ENCODE data around the gene DDI2.
A peak's percentile ranks its signal among the peaks of the same experiment; 100 is the strongest.
"Not testable (repeated sequence)": the region's sequence is repeated elsewhere in the genome, so short reads cannot be mapped to it uniquely, and the experiment has no call there.

The DDI2 gene

DNA sequence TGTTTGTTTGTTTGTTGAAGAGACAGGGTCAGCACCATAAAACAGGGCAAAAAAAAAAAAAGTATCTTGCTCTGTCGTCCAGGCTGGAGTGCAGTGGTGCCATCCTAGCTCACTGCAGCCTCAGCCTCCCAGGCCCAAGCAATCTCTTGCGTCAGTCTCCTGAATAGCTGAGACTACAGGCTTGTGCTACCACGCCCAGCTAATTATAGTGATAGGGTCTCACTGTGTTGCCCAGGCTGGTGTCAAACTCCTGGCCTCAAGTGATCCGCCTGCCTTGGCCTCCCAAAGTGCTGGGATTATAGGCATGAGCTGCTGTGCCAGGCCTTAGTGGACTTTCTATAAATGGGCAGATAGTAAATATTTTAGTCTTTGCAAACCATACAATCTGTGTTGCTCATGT, 19.2 kb downstream of the DDI2 start:
- H3K9me3 ChIP-seq, result no peaks in the 10 kb centered on the region
- no peak overlapping the region for H3K27ac ChIP-seq
- H3K4me1 ChIP-seq, result no peaks in the 10 kb centered on the region
- no peak overlapping the region for H3K4me3 ChIP-seq
- H4K20me1 ChIP-seq, result peaks cover 30% of the 10 kb centered on the region
- no peaks in the 10 kb centered on the region for H3K27me3 ChIP-seq
- no peak overlapping the region for H3K4me2 ChIP-seq
- peaks cover 100% of the 10 kb centered on the region for H3K36me3 ChIP-seq
- TF ChIP-seq Cebpa-rat (IDR thresholded peaks at IDR 0.05), result no peak
- H3K9ac ChIP-seq, result no peak overlapping the region

DNA sequence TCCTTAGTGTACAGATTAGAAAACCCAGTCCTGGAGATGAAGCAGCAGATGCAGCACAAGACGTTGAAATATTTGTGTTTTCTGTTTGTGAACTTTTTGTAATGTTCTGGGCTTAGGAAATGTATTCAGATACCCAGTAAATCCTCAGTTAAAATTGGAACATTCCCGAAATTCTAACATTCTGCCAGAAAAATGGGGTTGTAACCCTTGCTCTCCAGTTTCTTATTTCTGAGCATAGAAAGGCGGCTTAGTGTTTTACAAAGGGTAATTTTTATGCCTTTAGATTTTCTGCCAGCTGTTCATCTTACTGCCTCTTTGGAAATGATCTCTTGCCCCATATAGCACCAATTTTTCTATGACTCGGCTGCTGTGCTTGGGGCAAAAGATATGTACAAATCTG, 20.6 kb downstream of the DDI2 start:
- Histone ChIP-seq H3K9me3 (no peaks in the 10 kb centered on the region), H3K4me3 (no peak overlapping the region), H4K20me1 (peaks cover 30% of the 10 kb centered on the region), H3K4me2 (no peak overlapping the region), H3K27ac (no peak overlapping the region), H3K4me1 (no peaks in the 10 kb centered on the region), H3K36me3 (peaks cover 100% of the 10 kb centered on the region), H3K27me3 (no peaks in the 10 kb centered on the region), H3K9ac (no peak overlapping the region)
- no peak for TF ChIP-seq Cebpa-rat (IDR thresholded peaks at IDR 0.05)

DNA sequence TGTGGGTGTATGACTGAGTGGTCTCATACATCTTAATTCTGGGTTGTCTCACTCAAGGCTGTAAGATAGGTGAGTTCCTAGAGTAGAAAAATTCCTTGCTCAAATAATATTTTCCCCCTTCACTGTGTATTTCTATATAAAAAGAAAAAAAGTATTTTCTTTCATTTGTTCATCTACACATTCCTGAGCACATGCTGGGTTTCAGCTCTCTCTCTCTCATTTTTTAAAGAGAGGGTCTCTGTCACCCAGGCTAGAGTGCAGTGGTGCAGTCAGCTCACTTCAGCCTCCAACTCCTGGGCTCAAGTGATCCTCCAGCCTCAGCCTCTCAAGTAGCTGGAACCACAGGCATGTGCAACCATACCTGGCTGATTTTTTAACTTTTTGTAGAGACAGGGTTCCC, 22.0 kb downstream of the DDI2 start:
- Histone ChIP-seq H4K20me1 (peaks cover 30% of the 10 kb centered on the region), H3K4me2 (no peak overlapping the region), H3K4me1 (no peaks in the 10 kb centered on the region), H3K36me3 (peaks cover 99% of the 10 kb centered on the region), H3K27ac (no peak overlapping the region), H3K4me3 (no peak overlapping the region), H3K9me3 (no peaks in the 10 kb centered on the region), H3K27me3 (no peaks in the 10 kb centered on the region), H3K9ac (no peak overlapping the region)
- TF ChIP-seq Cebpa-rat (IDR thresholded peaks at IDR 0.05), result no peak

- H3K27ac ChIP-seq, result no peak overlapping the region
- peaks cover 97% of the 10 kb centered on the region for H3K36me3 ChIP-seq
- no peaks in the 10 kb centered on the region for H3K4me1 ChIP-seq
- no peak overlapping the region for H3K4me3 ChIP-seq
- H4K20me1 ChIP-seq, result peaks cover 27% of the 10 kb centered on the region
- no peak overlapping the region for H3K9ac ChIP-seq
- no peak for TF ChIP-seq Cebpa-rat (IDR thresholded peaks at IDR 0.05)
- no peak overlapping the region for H3K4me2 ChIP-seq
- no peaks in the 10 kb centered on the region for H3K9me3 ChIP-seq
- H3K27me3 ChIP-seq, result no peaks in the 10 kb centered on the region
These were observed 22.7 kb downstream of the DDI2 start for GRCh38 chr1:15639931-15640330.

- peaks cover 26% of the 10 kb centered on the region for H4K20me1 ChIP-seq
- H3K27ac ChIP-seq, result no peak overlapping the region
- peaks cover 97% of the 10 kb centered on the region for H3K36me3 ChIP-seq
These were observed 23.4 kb downstream of the DDI2 start for GRCh38 chr1:15640667-15641066.

GRCh38 chr1:15649937-15650336, 32.7 kb downstream of the DDI2 start:
- TF ChIP-seq Cebpa-rat (IDR thresholded peaks at IDR 0.05), result no peak
- Histone ChIP-seq H3K9me3 (no peaks in the 10 kb centered on the region), H3K36me3 (peaks cover 97% of the 10 kb centered on the region), H3K27me3 (no peaks in the 10 kb centered on the region), H3K4me1 (peaks cover 11% of the 10 kb centered on the region; the same call in 1 of the 2 replicates), H3K27ac (no peak overlapping the region), H3K9ac (no peak overlapping the region; the same call in 1 of the 2 replicates), H3K4me2 (0 out of 2 replicates have a peak overlapping the region, but pooled peaks have one; percentile 6), H3K4me3 (no peak overlapping the region), H4K20me1 (peaks cover 27% of the 10 kb centered on the region; the same call in 1 of the 2 replicates)

More at GRCh38 chr1:15640667-15641066, 23.4 kb downstream of the DDI2 start:
- H3K9me3 ChIP-seq, result no peaks in the 10 kb centered on the region
- H3K9ac ChIP-seq, result no peak overlapping the region
- H3K4me1 ChIP-seq, result no peaks in the 10 kb centered on the region
- no peaks in the 10 kb centered on the region for H3K27me3 ChIP-seq
- no peak overlapping the region for H3K4me2 ChIP-seq
- TF ChIP-seq Cebpa-rat (IDR thresholded peaks at IDR 0.05), result no peak
- no peak overlapping the region for H3K4me3 ChIP-seq

DNA sequence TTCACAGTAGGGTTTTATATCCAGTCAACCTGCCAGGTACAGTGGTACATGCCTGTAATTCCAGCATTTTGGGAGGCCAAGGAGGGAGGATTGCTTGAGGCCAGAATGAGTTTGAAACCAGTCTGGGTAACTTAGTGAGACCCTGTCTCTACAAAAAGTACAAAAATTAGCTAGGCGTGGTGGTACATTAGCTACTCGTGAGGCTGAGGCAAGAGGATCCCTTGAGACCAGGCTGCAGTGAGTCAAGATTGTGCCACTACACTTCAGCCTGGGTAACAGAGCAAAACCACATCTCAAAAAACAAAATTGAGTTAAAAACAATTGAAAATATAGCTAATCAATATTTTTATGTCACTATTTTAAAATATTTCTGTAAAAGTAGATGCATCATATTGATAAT, 33.2 kb downstream of the DDI2 start:
- Histone ChIP-seq H3K4me1 (peaks cover 11% of the 10 kb centered on the region; the same call in 1 of the 2 replicates), H3K36me3 (peaks cover 97% of the 10 kb centered on the region), H4K20me1 (peaks cover 25% of the 10 kb centered on the region; the same call in 1 of the 2 replicates), H3K27ac (no peak overlapping the region), H3K27me3 (no peaks in the 10 kb centered on the region), H3K4me2 (peak overlapping the region; percentile 6; the same call in 1 of the 2 replicates), H3K9me3 (no peaks in the 10 kb centered on the region), H3K4me3 (no peak overlapping the region), H3K9ac (no peak overlapping the region; the same call in 1 of the 2 replicates)
- no peak for TF ChIP-seq Cebpa-rat (IDR thresholded peaks at IDR 0.05)

DNA sequence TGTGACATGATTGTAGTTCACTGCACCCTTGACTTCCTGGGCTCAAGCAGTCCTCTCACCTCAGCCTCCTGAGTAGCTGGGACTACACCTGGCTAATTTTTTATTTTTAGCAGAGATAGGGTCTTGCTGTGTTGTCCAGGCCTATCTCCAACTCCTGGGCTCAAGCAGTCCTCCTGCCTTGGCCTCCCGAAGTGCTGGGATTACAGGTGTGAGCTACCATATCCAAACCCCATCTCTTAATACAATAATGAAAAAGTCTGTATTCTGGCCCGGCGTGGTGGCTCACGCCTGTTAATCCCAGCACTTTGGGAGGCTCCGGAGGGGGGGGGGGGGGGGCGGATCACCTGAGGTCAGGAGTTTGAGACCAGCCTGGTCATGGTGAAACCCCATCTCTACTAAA, 34.9 kb downstream of the DDI2 start:
- H4K20me1 ChIP-seq, result peaks cover 11% of the 10 kb centered on the region
- not testable (repeated sequence) for H3K4me2 ChIP-seq, H3K27ac ChIP-seq, H3K27me3 ChIP-seq, H3K4me3 ChIP-seq, H3K9me3 ChIP-seq, H3K9ac ChIP-seq
- peaks cover 16% of the 10 kb centered on the region; the same call in 1 of the 2 replicates for H3K4me1 ChIP-seq
- peaks cover 98% of the 10 kb centered on the region for H3K36me3 ChIP-seq

DNA sequence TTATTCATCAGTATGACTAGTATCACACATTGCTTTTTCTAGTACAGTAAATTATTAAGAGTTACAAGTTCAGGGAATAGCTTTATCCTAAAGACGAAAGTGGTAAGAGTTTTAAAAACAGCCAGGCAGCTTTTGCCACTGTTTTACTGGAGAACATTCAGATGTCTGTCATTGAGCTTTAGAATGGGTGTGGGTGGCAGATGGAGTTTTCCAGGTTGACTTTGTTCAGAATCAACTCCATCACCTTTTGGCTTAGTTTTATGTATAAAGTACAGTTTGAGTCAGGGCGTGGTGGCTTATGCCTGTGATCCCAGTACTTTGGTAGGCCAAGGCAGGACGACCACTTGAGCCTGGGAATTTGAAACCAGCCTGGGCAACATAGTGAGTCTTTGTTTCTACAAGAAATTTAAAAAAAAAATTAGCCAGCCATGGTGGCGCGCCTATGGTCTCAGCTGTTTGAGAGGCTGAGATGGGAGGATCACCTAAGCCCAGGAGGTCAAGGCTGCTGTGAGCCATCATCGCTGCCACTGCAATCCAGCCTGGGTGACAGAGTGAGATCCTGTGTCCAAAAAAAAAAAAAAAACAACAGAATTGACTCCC, 36.9 kb downstream of the DDI2 start:
- no peak overlapping the region for H3K9ac ChIP-seq
- H4K20me1 ChIP-seq, result peaks cover 5% of the 10 kb centered on the region
- H3K4me1 ChIP-seq, result peaks cover 16% of the 10 kb centered on the region; the same call in 1 of the 2 replicates
- H3K27ac ChIP-seq, result no peak overlapping the region
- no peak for TF ChIP-seq Cebpa-rat (IDR thresholded peaks at IDR 0.05)
- no peak overlapping the region for H3K4me2 ChIP-seq
- no peaks in the 10 kb centered on the region for H3K9me3 ChIP-seq
- no peaks in the 10 kb centered on the region for H3K27me3 ChIP-seq
- H3K36me3 ChIP-seq, result peaks cover 98% of the 10 kb centered on the region
- H3K4me3 ChIP-seq, result no peak overlapping the region

GRCh38 chr1:15656464-15656863, 39.2 kb downstream of the DDI2 start:
- no peak overlapping the region for H3K4me2 ChIP-seq
- H4K20me1 ChIP-seq, result no peaks in the 10 kb centered on the region; the same call in none of the 2 replicates
- no peak overlapping the region for H3K9ac ChIP-seq
- no peak overlapping the region for H3K4me3 ChIP-seq
- H3K27ac ChIP-seq, result no peak overlapping the region
- H3K36me3 ChIP-seq, result peaks cover 98% of the 10 kb centered on the region
- no peaks in the 10 kb centered on the region for H3K9me3 ChIP-seq
- no peaks in the 10 kb centered on the region for H3K27me3 ChIP-seq
- no peak for TF ChIP-seq Cebpa-rat (IDR thresholded peaks at IDR 0.05)
- H3K4me1 ChIP-seq, result 0 out of 2 replicates have a peak, but pooled peaks cover 5% of the 10 kb centered on the region
